Tibial nerve (tissue), 4 donors: ENCODE measurements around the gene CIAO2B. TPM values are rescaled to one million over a fixed set of nuclear protein-coding genes. Genes with fewer than 3 reads are reported as not detected.

Experiments
- DNase-seq, 2 donors: peaks; one replicate each; pipeline ENCODE4 v3.0.0-alpha.2; 2019; ENCODE audit warnings: low spot score in 2 of 2
- H3K27ac ChIP-seq, 4 donors: fragments of 200-600 bp; sonication (generic) in 3 of 4; one replicate each; pipeline ENCODE4 v1.5.1; 2017 to 2019; ENCODE audit warnings: mild to moderate bottlenecking in 1 of 4
- H3K27me3 ChIP-seq, 2 donors: fragments of 200-600 bp; sonication (generic) in 1 of 2; one replicate each; pipeline versions ENCODE4 v1.5.1 to v1.6.0; 2017 to 2019
- H3K36me3 ChIP-seq, 3 donors: fragments of 200-600 bp; sonication (generic); one replicate each; pipeline ENCODE4 v1.5.1; 2018 to 2019
- H3K4me1 ChIP-seq, 4 donors: fragments of 200-600 bp; sonication (generic) in 3 of 4; one replicate each; pipeline ENCODE4 v1.5.1; 2017 to 2019
- H3K4me3 ChIP-seq, 4 donors: fragments of 200-600 bp; sonication (generic) in 3 of 4; one replicate each; pipeline ENCODE4 v1.5.1; 2017 to 2019; ENCODE audit warnings: mild to moderate bottlenecking in 1 of 4, moderate library complexity in 1 of 4
- H3K9me3 ChIP-seq, 4 donors: fragments of 200-600 bp; sonication (generic) in 3 of 4; one replicate each; pipeline ENCODE4 v1.5.1; 2017 to 2019
- EP300 ChIP-seq, 2 donors: sonication (generic); formaldehyde crosslinking; IDR thresholded peaks; one replicate each; pipeline ENCODE4 v1.6.1; 2017; ENCODE audit warnings: antibody characterized with exemption in 2 of 2, mild to moderate bottlenecking in 1 of 2
- POLR2A ChIP-seq, 2 donors: fragments of 450-650 bp; IDR thresholded peaks; one replicate each; pipeline ENCODE4 v1.6.1; 2017; ENCODE audit warnings: antibody characterized with exemption in 2 of 2, mild to moderate bottlenecking in 2 of 2, moderate library complexity in 2 of 2
- WGBS, 2 donors: methylation state at CpG; one replicate each; pipeline ENCODE4 v1.1.5; 2018; 5-methylcytosine and 5-hydroxymethylcytosine counted together
- total RNA-seq, 4 donors: library from RNA; depleted of rRNA; stranded (reverse); fragments of >200 nt; gene quantifications; one replicate each; pipeline ENCODE4 v1.1.0, GENCODE V29; 2016
- TF ChIP-seq, protein P1 (sequence below), 5 experiments: fragments of 200-600 bp in 3 of 5; fragments of 450-650 bp in 2 of 5; sonication (generic) in 3 of 5; IDR thresholded peaks; one replicate each; pipeline ENCODE4 v1.5.1; 2016 to 2019; ENCODE audit warnings: antibody characterized with exemption in 5 of 5, mild to moderate bottlenecking in 3 of 5, moderate library complexity in 2 of 5

The CIAO2B gene
- total RNA-seq, 4 donors from 2014 or later: 57.1 to 111 (median 89.9) TPM

GRCh38 chr16:66932076-66932475, 2.1 kb downstream of the CIAO2B start:
- no peak for DNase-seq
- H3K9me3 ChIP-seq: no peaks in the 10 kb centered on the region
- H3K27me3 ChIP-seq: no peaks in the 10 kb centered on the region
- TF ChIP-seq, protein P1, sequence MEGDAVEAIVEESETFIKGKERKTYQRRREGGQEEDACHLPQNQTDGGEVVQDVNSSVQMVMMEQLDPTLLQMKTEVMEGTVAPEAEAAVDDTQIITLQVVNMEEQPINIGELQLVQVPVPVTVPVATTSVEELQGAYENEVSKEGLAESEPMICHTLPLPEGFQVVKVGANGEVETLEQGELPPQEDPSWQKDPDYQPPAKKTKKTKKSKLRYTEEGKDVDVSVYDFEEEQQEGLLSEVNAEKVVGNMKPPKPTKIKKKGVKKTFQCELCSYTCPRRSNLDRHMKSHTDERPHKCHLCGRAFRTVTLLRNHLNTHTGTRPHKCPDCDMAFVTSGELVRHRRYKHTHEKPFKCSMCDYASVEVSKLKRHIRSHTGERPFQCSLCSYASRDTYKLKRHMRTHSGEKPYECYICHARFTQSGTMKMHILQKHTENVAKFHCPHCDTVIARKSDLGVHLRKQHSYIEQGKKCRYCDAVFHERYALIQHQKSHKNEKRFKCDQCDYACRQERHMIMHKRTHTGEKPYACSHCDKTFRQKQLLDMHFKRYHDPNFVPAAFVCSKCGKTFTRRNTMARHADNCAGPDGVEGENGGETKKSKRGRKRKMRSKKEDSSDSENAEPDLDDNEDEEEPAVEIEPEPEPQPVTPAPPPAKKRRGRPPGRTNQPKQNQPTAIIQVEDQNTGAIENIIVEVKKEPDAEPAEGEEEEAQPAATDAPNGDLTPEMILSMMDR (IDR thresholded peaks at IDR 0.05): no peak
- TF ChIP-seq POLR2A (IDR thresholded peaks at IDR 0.05) (no peak), EP300 (IDR thresholded peaks at IDR 0.05) (no peak)
- peaks cover 0 to 29% (median 0%) of the 10 kb centered on the region in 3 donors for H3K36me3 ChIP-seq
- no peak overlapping the region for H3K27ac ChIP-seq
- WGBS, 2 donors: 71 to 76% methylated on average over 4 of the region's 4 CpGs
- peaks cover 5 to 47% (median 33%) of the 10 kb centered on the region in 4 donors for H3K4me1 ChIP-seq
- H3K4me3 ChIP-seq: no peak overlapping the region

DNA sequence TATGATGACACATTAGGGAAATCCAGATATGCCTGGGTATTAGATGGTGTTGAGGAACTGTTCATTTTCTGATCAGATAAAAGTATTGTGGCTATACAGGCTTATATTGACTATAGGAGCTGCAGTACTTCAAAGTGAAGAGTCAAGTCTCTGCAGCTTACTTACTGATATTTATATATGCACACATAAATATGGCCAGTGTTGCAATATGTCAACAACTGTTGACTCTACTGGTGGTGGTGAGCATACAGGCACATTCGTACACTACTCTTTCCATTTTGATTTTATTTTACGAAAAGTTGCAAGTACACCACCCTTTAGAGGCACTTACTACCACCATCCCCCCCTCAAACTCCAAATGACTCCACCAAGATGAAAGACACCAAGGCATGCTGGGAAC, 2.5 kb downstream of the CIAO2B start:
- Histone ChIP-seq H3K4me1 (peaks cover 5 to 47% (median 30%) of the 10 kb centered on the region in 4 donors), H3K4me3 (no peak overlapping the region), H3K27ac (no peak overlapping the region), H3K36me3 (peaks cover 0 to 28% (median 0%) of the 10 kb centered on the region in 3 donors), H3K27me3 (no peaks in the 10 kb centered on the region), H3K9me3 (no peaks in the 10 kb centered on the region)
- 87 to 90% methylated on average over 2 of the region's 2 CpGs for WGBS, 2 donors
- TF ChIP-seq, protein P1 (IDR thresholded peaks at IDR 0.05): no peak
- TF ChIP-seq EP300 (IDR thresholded peaks at IDR 0.05) (no peak), POLR2A (IDR thresholded peaks at IDR 0.05) (no peak)
- no peak for DNase-seq

- H3K9me3 ChIP-seq: no peaks in the 10 kb centered on the region
These were observed 4.0 kb downstream of the CIAO2B start for GRCh38 chr16:66930189-66930588.

GRCh38 chr16:66928702-66929388, 5.4 kb downstream of the CIAO2B start:
- Histone ChIP-seq H3K4me3 (no peak overlapping the region), H3K27ac (no peak overlapping the region), H3K36me3 (peaks cover 0 to 28% (median 0%) of the 10 kb centered on the region in 3 donors), H3K4me1 (peaks cover 5 to 49% (median 22%) of the 10 kb centered on the region in 4 donors), H3K9me3 (no peaks in the 10 kb centered on the region), H3K27me3 (peaks cover 0 to 14% of the 10 kb centered on the region in 2 donors)
- TF ChIP-seq EP300 (IDR thresholded peaks at IDR 0.05) (no peak), POLR2A (IDR thresholded peaks at IDR 0.05) (no peak)
- TF ChIP-seq, protein P1 (IDR thresholded peaks at IDR 0.05): peak in 3 of 5 experiments; percentile 7 to 22 (median 15)
- no peak for DNase-seq
- WGBS, 2 donors: 71 to 75% methylated on average over 10 of the region's 10 CpGs

More at GRCh38 chr16:66930189-66930588, 4.0 kb downstream of the CIAO2B start:
- no peak for DNase-seq
- TF ChIP-seq, protein P1 (IDR thresholded peaks at IDR 0.05): no peak
- TF ChIP-seq EP300 (IDR thresholded peaks at IDR 0.05): no peak
- no peak for TF ChIP-seq POLR2A (IDR thresholded peaks at IDR 0.05)
- Histone ChIP-seq H3K4me1 (peaks cover 5 to 44% (median 21%) of the 10 kb centered on the region in 4 donors), H3K4me3 (no peak overlapping the region), H3K27me3 (peaks cover 0 to 2% of the 10 kb centered on the region in 2 donors), H3K36me3 (peaks cover 0 to 28% (median 0%) of the 10 kb centered on the region in 3 donors), H3K27ac (no peak overlapping the region)
- 57 to 63% methylated on average over 4 of the region's 4 CpGs for WGBS, 2 donors

DNA sequence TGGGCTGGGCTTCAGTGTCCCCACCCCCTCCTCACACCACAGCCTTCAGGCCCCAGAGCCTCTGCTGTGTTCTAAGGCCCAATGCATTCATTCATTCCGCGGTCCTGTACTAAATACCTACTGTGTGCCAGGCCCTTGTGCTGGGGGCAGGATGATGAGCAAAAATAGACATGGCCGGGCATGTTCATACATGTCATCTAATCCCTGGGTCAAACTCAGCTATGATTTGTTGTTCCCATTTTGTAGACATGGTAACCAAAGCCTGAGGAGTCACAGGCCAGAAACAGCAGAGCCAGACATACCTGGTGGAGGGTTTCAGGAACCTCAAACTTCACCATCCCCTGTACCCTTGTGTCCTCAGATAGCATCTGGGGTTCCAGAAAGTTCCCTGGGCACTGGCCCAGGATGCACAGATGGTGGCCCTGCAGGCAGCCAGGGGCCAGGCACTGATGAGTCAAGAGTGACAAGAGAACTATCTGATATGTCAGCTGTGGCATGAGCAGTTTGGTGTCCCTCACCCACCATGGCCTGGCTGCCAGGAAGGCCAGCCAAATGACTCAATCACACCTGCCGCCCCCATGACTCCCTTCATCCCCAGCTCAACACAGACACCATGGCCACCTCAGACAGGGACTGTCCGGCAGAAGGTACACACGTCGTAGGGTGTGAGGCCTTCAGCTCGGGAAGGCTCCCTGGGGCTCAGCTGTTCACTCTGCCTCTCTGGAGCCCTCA, 6.1 kb downstream of the CIAO2B start:
- DNase-seq: no peak
- Histone ChIP-seq H3K27me3 (peaks cover 0 to 21% of the 10 kb centered on the region in 2 donors), H3K27ac (no peak overlapping the region), H3K36me3 (peaks cover 0 to 32% (median 0%) of the 10 kb centered on the region in 3 donors), H3K4me3 (no peak overlapping the region), H3K4me1 (peaks cover under 1 to 49% (median 16%) of the 10 kb centered on the region in 4 donors), H3K9me3 (no peaks in the 10 kb centered on the region)
- TF ChIP-seq, protein P1 (IDR thresholded peaks at IDR 0.05): no peak
- TF ChIP-seq POLR2A (IDR thresholded peaks at IDR 0.05) (no peak), EP300 (IDR thresholded peaks at IDR 0.05) (no peak)
- WGBS, 2 donors: 92% methylated on average over 8 of the region's 8 CpGs
